ENCODE data around the gene HDAC7.

The HDAC7 gene

GRCh38 chr12:47742253-47742825, 77.4 kb downstream of the HDAC7 start:
- peaks cover 47% of the 10 kb centered on the region for H3K4me1 ChIP-seq
- no peaks in the 10 kb centered on the region for H3K27me3 ChIP-seq (ENCODE audit: control insufficient read depth, insufficient read depth, low read length)
- H3K9me3 ChIP-seq (ENCODE audit: control insufficient read depth, low read length) = no peaks in the 10 kb centered on the region
- no peak overlapping the region for H3K4me2 ChIP-seq (ENCODE audit: low read length)
- TF ChIP-seq CTCF (IDR thresholded peaks at IDR 0.05) = peak; percentile 99
- H3K9ac ChIP-seq = no peak overlapping the region
- no peak overlapping the region for H2AFZ ChIP-seq
- H3K36me3 ChIP-seq (ENCODE audit: control insufficient read depth, insufficient read depth, low read length) = no peaks in the 10 kb centered on the region
- peaks cover 6% of the 10 kb centered on the region for H3K79me2 ChIP-seq
- no peak overlapping the region for H3K27ac ChIP-seq
- H3K4me3 ChIP-seq (ENCODE audit: low read depth, low read length) = no peak overlapping the region

- Histone ChIP-seq H3K27ac (no peak overlapping the region), H3K4me3 (ENCODE audit: low read depth, low read length) (no peak overlapping the region), H3K36me3 (ENCODE audit: control insufficient read depth, insufficient read depth, low read length) (no peaks in the 10 kb centered on the region), H3K79me2 (peaks cover 6% of the 10 kb centered on the region), H2AFZ (no peak overlapping the region), H3K4me2 (ENCODE audit: low read length) (no peak overlapping the region), H3K9me3 (ENCODE audit: control insufficient read depth, low read length) (no peaks in the 10 kb centered on the region), H3K4me1 (peaks cover 51% of the 10 kb centered on the region), H3K27me3 (ENCODE audit: control insufficient read depth, insufficient read depth, low read length) (no peaks in the 10 kb centered on the region), H3K9ac (no peak overlapping the region)
- no peak for TF ChIP-seq CTCF (IDR thresholded peaks at IDR 0.05)
Observed at GRCh38 chr12:47741340-47741703, 78.4 kb downstream of the HDAC7 start.

GRCh38 chr12:47740606-47741339, 78.9 kb downstream of the HDAC7 start:
- Histone ChIP-seq H2AFZ (no peak overlapping the region), H3K4me2 (ENCODE audit: low read length) (no peak overlapping the region), H3K4me1 (peaks cover 51% of the 10 kb centered on the region), H3K27me3 (ENCODE audit: control insufficient read depth, insufficient read depth, low read length) (no peaks in the 10 kb centered on the region), H3K27ac (no peak overlapping the region), H3K9ac (no peak overlapping the region), H3K9me3 (ENCODE audit: control insufficient read depth, low read length) (no peaks in the 10 kb centered on the region), H3K4me3 (ENCODE audit: low read depth, low read length) (no peak overlapping the region), H3K36me3 (ENCODE audit: control insufficient read depth, insufficient read depth, low read length) (no peaks in the 10 kb centered on the region), H3K79me2 (peaks cover 6% of the 10 kb centered on the region)
- no peak for TF ChIP-seq CTCF (IDR thresholded peaks at IDR 0.05)

- Histone ChIP-seq H3K9ac (no peak overlapping the region), H3K4me1 (peaks cover 49% of the 10 kb centered on the region), H2AFZ (no peak overlapping the region), H3K36me3 (ENCODE audit: control insufficient read depth, insufficient read depth, low read length) (no peaks in the 10 kb centered on the region), H3K79me2 (peaks cover 6% of the 10 kb centered on the region), H3K4me2 (ENCODE audit: low read length) (no peak overlapping the region), H3K27ac (peak overlapping the region; percentile 19), H3K4me3 (ENCODE audit: low read depth, low read length) (no peak overlapping the region), H3K27me3 (ENCODE audit: control insufficient read depth, insufficient read depth, low read length) (no peaks in the 10 kb centered on the region), H3K9me3 (ENCODE audit: control insufficient read depth, low read length) (no peaks in the 10 kb centered on the region)
- TF ChIP-seq CTCF (IDR thresholded peaks at IDR 0.05) = no peak
Observed at GRCh38 chr12:47739979-47740378, 79.7 kb downstream of the HDAC7 start.

- no peak for TF ChIP-seq CTCF (IDR thresholded peaks at IDR 0.05)
- peaks cover 6% of the 10 kb centered on the region for H3K79me2 ChIP-seq
- no peak overlapping the region for H3K4me2 ChIP-seq (ENCODE audit: low read length)
- H3K27me3 ChIP-seq (ENCODE audit: control insufficient read depth, insufficient read depth, low read length) = no peaks in the 10 kb centered on the region
- no peaks in the 10 kb centered on the region for H3K36me3 ChIP-seq (ENCODE audit: control insufficient read depth, insufficient read depth, low read length)
- peaks cover 49% of the 10 kb centered on the region for H3K4me1 ChIP-seq
- H3K27ac ChIP-seq = no peak overlapping the region
- no peak overlapping the region for H2AFZ ChIP-seq
- H3K4me3 ChIP-seq (ENCODE audit: low read depth, low read length) = no peak overlapping the region
- H3K9ac ChIP-seq = no peak overlapping the region
- H3K9me3 ChIP-seq (ENCODE audit: control insufficient read depth, low read length) = no peaks in the 10 kb centered on the region
Observed at GRCh38 chr12:47739297-47739696, 80.4 kb downstream of the HDAC7 start.

Data from parathyroid adenoma (tissue), 2 donors.